GM23248 (cell line): ENCODE data around the gene LRCOL1. TPM values are rescaled to one million over a fixed set of nuclear protein-coding genes. Genes with fewer than 3 reads are reported as not detected.
A peak's percentile ranks its signal among the peaks of the same experiment; 100 is the strongest.

Experiments used
- DNase-seq: peaks from one replicate; pipeline ENCODE4 v3.0.0-alpha.2; 2015
- H2AFZ ChIP-seq: fragments of 200-600 bp; sonication (generic); 2 replicates; pipeline ENCODE4 v1.6.1; 2016; ENCODE audit warnings: antibody characterized with exemption
- H3F3A ChIP-seq: fragments of 200-600 bp; sonication (generic); 2 replicates; pipeline ENCODE4 v1.6.1; 2016; ENCODE audit warnings: mild to moderate bottlenecking, antibody characterized with exemption, mixed run types; ENCODE audit not compliant: insufficient read depth
- H3K27ac ChIP-seq: fragments of 200-600 bp; sonication (generic); 2 replicates; pipeline ENCODE4 v1.5.1; 2016; ENCODE audit warnings: mild to moderate bottlenecking
- H3K27me3 ChIP-seq: fragments of 200-600 bp; sonication (generic); replicated peaks from 2 replicates; pipeline ENCODE4 v1.6.1; 2016; ENCODE audit warnings: mild to moderate bottlenecking; ENCODE audit not compliant: insufficient read depth
- H3K36me3 ChIP-seq: fragments of 200-600 bp; sonication (generic); 2 replicates; pipeline ENCODE4 v1.6.1; 2016; ENCODE audit warnings: low read depth, mild to moderate bottlenecking
- H3K4me1 ChIP-seq: fragments of 200-600 bp; sonication (generic); 2 replicates; pipeline ENCODE4 v1.6.1; 2016; ENCODE audit warnings: mild to moderate bottlenecking; ENCODE audit not compliant: insufficient read depth
- H3K4me2 ChIP-seq: fragments of 200-600 bp; sonication (generic); one replicate; pipeline ENCODE4 v1.6.1; 2016; ENCODE audit warnings: mild to moderate bottlenecking; ENCODE audit not compliant: unreplicated experiment
- H3K4me3 ChIP-seq: fragments of 200-600 bp; sonication (generic); 2 replicates; pipeline ENCODE4 v1.5.1; 2016; ENCODE audit warnings: mild to moderate bottlenecking
- H3K79me2 ChIP-seq: fragments of 200-600 bp; sonication (generic); 2 replicates; pipeline ENCODE4 v1.6.1; 2016; ENCODE audit warnings: mild to moderate bottlenecking; ENCODE audit not compliant: insufficient read depth
- H3K9ac ChIP-seq: fragments of 200-600 bp; sonication (generic); 2 replicates; pipeline ENCODE4 v1.6.1; 2016; ENCODE audit warnings: mild to moderate bottlenecking
- H3K9me2 ChIP-seq: fragments of 200-600 bp; sonication (generic); 2 replicates; pipeline ENCODE4 v1.6.1; 2016; ENCODE audit warnings: mixed run types, mild to moderate bottlenecking, moderate library complexity; ENCODE audit not compliant: insufficient read depth
- H3K9me3 ChIP-seq: fragments of 200-600 bp; sonication (generic); one replicate; pipeline ENCODE4 v1.6.1; 2017; ENCODE audit warnings: low read depth
- H4K20me1 ChIP-seq: fragments of 200-600 bp; sonication (generic); 2 replicates; pipeline ENCODE4 v1.6.0; 2016; ENCODE audit not compliant: insufficient read depth
- EZH2 ChIP-seq: fragments of 200-600 bp; sonication (generic); IDR thresholded peaks from 2 replicates; pipeline ENCODE4 v1.6.1; 2018; ENCODE audit warnings: antibody characterized with exemption, mild to moderate bottlenecking; ENCODE audit not compliant: insufficient read depth, poor library complexity, severe bottlenecking
- EZH2phosphoT487 ChIP-seq: fragments of 200-600 bp; sonication (generic); IDR thresholded peaks from 2 replicates; pipeline ENCODE4 v1.6.1; 2018; ENCODE audit warnings: antibody characterized with exemption, moderate library complexity, mild to moderate bottlenecking, low read depth; ENCODE audit not compliant: insufficient read depth
- WGBS, 2 experiments: methylation state at CpG; one replicate each; pipeline ENCODE4 v1.1.6; 2015 to 2017; ENCODE audit warnings: low lambda C conversion rate in 2 of 2, low coverage in 1 of 2; ENCODE audit errors: missing lambda C conversion rate in 2 of 2; 5-methylcytosine and 5-hydroxymethylcytosine counted together
- in situ Hi-C: fragments of 300-500 bp; cut with MboI; formaldehyde crosslinking; loops from 2 replicates; pipeline ENCODE4 v1.15.0; 2020
- polyA plus RNA-seq: library from polyadenylated mRNA; unstranded; fragments of >200 nt; fragmentation: Nextera tagmentation; extraction: Ambion mirVana; gene quantifications from 2 replicates; pipeline ENCODE4 v1.2.1, GENCODE V29; 2016
- total RNA-seq: library from RNA; depleted of rRNA; stranded (reverse); fragments of >200 nt; shearing (Covaris generic); gene quantifications from 2 replicates; pipeline ENCODE4 v1.2.3, GENCODE V29; 2014

LRCOL1 gene
- total and polyA plus RNA-seq, 2 experiments from 2014 or later: not detected

- H3K4me2 ChIP-seq: no peak overlapping the region
- peaks cover 74% of the 10 kb centered on the region for H3K27me3 ChIP-seq
- no peaks in the 10 kb centered on the region for H3K9me3 ChIP-seq
- no peak overlapping the region for H3K4me3 ChIP-seq
- no peaks in the 10 kb centered on the region for H3K79me2 ChIP-seq
- H2AFZ ChIP-seq: no peak overlapping the region
- no peaks in the 10 kb centered on the region for H3K4me1 ChIP-seq
- no peak overlapping the region for H3K9ac ChIP-seq
- no peaks in the 10 kb centered on the region for H3F3A ChIP-seq
- WGBS, 2 experiments: 34 to 39% methylated on average over 23 to 25 of the region's 25 CpGs
- DNase-seq: no peak
- no peak overlapping the region for H3K27ac ChIP-seq
- in situ Hi-C loops: loop anchor here (25.0 kb wide), 1 partner anchor 446 kb away; no protein-coding TSS in a partner anchor
- H3K9me2 ChIP-seq: no peaks in the 10 kb centered on the region
- no peaks in the 10 kb centered on the region for H3K36me3 ChIP-seq
- no peak for TF ChIP-seq EZH2phosphoT487
- TF ChIP-seq EZH2: no peak
- no peaks in the 10 kb centered on the region for H4K20me1 ChIP-seq
Measured at GRCh38 chr12:132608231-132609171, 1.9 kb downstream of the LRCOL1 start.

- Histone ChIP-seq H3K9ac (no peak overlapping the region), H3F3A (no peaks in the 10 kb centered on the region), H3K36me3 (no peaks in the 10 kb centered on the region), H2AFZ (no peak overlapping the region), H3K27ac (no peak overlapping the region), H3K79me2 (no peaks in the 10 kb centered on the region), H3K27me3 (peaks cover 77% of the 10 kb centered on the region), H3K4me3 (no peak overlapping the region), H3K4me1 (no peaks in the 10 kb centered on the region), H3K9me2 (no peaks in the 10 kb centered on the region), H3K9me3 (no peaks in the 10 kb centered on the region), H4K20me1 (no peaks in the 10 kb centered on the region), H3K4me2 (no peak overlapping the region)
- in situ Hi-C loops: loop anchor here (25.0 kb wide), 1 partner anchor 445 kb away; no protein-coding TSS in a partner anchor
- TF ChIP-seq EZH2phosphoT487 (no peak), EZH2 (no peak)
- DNase-seq: no peak
- 59 to 63% methylated on average over 19 of the region's 19 CpGs for WGBS, 2 experiments
Measured at GRCh38 chr12:132606927-132607326, 3.5 kb downstream of the LRCOL1 start.

- Histone ChIP-seq H3K9me3 (no peaks in the 10 kb centered on the region), H3F3A (no peaks in the 10 kb centered on the region), H3K27me3 (peaks cover 82% of the 10 kb centered on the region), H2AFZ (no peak overlapping the region), H3K4me2 (no peak overlapping the region), H3K9ac (no peak overlapping the region), H3K4me1 (no peaks in the 10 kb centered on the region), H3K36me3 (no peaks in the 10 kb centered on the region), H3K27ac (no peak overlapping the region), H4K20me1 (no peaks in the 10 kb centered on the region), H3K9me2 (no peaks in the 10 kb centered on the region), H3K79me2 (no peaks in the 10 kb centered on the region), H3K4me3 (no peak overlapping the region)
- DNase-seq: peak; percentile 50
- in situ Hi-C loops: loop anchor here (25.0 kb wide), 1 partner anchor 444 kb away; no protein-coding TSS in a partner anchor
- 18 to 20% methylated on average over 16 of the region's 16 CpGs for WGBS, 2 experiments
- TF ChIP-seq EZH2phosphoT487 (no peak), EZH2 (no peak)
Measured at GRCh38 chr12:132606466-132606865, 3.9 kb downstream of the LRCOL1 start.

GRCh38 chr12:132605892-132606291, 4.5 kb downstream of the LRCOL1 start:
- in situ Hi-C loops: loop anchor here (25.0 kb wide), 1 partner anchor 444 kb away; no protein-coding TSS in a partner anchor
- Histone ChIP-seq H3K9me2 (no peaks in the 10 kb centered on the region), H3K4me3 (no peak overlapping the region), H3K27me3 (peaks cover 82% of the 10 kb centered on the region), H3K9ac (no peak overlapping the region), H3F3A (no peaks in the 10 kb centered on the region), H3K4me1 (no peaks in the 10 kb centered on the region), H3K4me2 (no peak overlapping the region), H2AFZ (no peak overlapping the region), H4K20me1 (no peaks in the 10 kb centered on the region), H3K9me3 (no peaks in the 10 kb centered on the region), H3K79me2 (no peaks in the 10 kb centered on the region), H3K36me3 (no peaks in the 10 kb centered on the region), H3K27ac (no peak overlapping the region)
- no peak for DNase-seq
- 82 to 89% methylated on average over 18 of the region's 18 CpGs for WGBS, 2 experiments
- no peak for TF ChIP-seq EZH2phosphoT487
- TF ChIP-seq EZH2: no peak
